Activated T-helper 1 cell treated with anti-CD3 and anti-CD28 coated beads, Interleukin-12 subunit alpha, Interleukin-12 subunit beta, Interleukin-2, Interleukin-4 antibody, amounts not matched to agents 30 ng/mL and 10 ng/mL and 1 ng/mL, durations not matched to agents 14 hours and 24 hours and 36 hours (primary cell): ENCODE measurements around the gene LIN37. TPM values are rescaled to one million over a fixed set of nuclear protein-coding genes. Genes with fewer than 3 reads are reported as not detected.
A peak's percentile ranks its signal among the peaks of the same experiment; 100 is the strongest.

Experiments
- DNase-seq: peaks from one replicate; pipeline ENCODE4 v3.0.0; 2021; ENCODE audit warnings: low spot score
- H3K27ac Mint-ChIP-seq: one replicate; pipeline ENCODE4 v1.8.0; 2021; ENCODE audit warnings: mild to moderate bottlenecking, mixed read lengths
- H3K27me3 Mint-ChIP-seq: one replicate; pipeline ENCODE4 v1.8.0; 2022; ENCODE audit warnings: mild to moderate bottlenecking, moderate library complexity, mixed read lengths; ENCODE audit not compliant: insufficient read depth
- H3K36me3 Mint-ChIP-seq: one replicate; pipeline ENCODE4 v1.8.0; 2021; ENCODE audit warnings: low read depth, mixed read lengths
- H3K4me1 Mint-ChIP-seq: one replicate; pipeline ENCODE4 v1.8.0; 2021; ENCODE audit warnings: low read depth, mixed read lengths
- H3K4me3 Mint-ChIP-seq: one replicate; pipeline ENCODE4 v1.8.0; 2021; ENCODE audit warnings: mild to moderate bottlenecking, moderate library complexity, mixed read lengths
- H3K9me3 Mint-ChIP-seq: one replicate; pipeline ENCODE4 v1.8.0; 2021; ENCODE audit warnings: mixed read lengths
- intact Hi-C: fragments of 100-400 bp; cut with micrococcal nuclease; formaldehyde crosslinking; loops from one replicate; pipeline ENCODE4 v1.15.1; 2024
- total RNA-seq: library from RNA; stranded (reverse); gene quantifications from 2 replicates; pipeline ENCODE4 v1.2.3, GENCODE V29; 2022

The LIN37 gene
- total RNA-seq, 1 donor from 2014 or later, result 9.3 TPM

DNA sequence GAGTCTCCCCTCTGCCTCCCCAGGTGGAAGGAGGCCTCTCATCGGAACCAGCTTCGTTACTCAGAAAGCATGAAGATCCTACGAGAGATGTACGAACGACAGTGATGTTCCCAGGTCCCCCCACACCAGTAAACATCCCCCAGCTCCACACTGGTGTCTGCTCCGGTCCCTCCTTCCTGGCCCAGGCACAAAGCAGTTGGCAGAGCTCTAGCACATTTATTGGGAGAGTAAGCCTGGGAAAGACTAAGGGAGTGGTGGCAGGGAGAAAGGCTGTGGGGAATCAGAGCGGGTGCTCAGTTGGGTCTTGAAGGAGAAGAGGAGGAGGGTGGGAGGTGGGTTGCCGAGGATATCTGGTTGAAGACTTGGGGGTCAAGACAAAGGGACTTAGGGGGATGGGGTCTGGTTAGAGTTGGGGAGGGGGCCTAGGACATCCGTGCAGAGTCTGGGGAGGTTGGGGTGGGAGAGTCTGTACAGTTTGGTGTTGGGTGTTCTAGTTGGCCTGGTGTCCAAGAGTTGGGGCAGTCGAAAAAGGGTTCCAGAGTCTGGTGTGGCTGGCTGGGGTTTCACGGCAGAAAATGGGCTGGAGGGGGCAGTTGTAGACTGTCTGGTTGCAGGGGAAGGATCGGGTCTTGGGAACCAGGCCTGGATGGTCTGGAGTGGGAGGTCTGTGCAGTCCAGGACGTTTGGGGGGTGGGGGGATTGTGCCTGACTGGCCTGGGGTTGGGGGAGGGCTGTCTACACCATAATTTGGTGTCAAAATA, 6.2 kb downstream of the LIN37 start:
- Mint-ChIP-seq H3K27ac (no peak overlapping the region), H3K9me3 (no peaks in the 10 kb centered on the region), H3K36me3 (peaks cover 16% of the 10 kb centered on the region), H3K4me3 (peak overlapping the region; percentile 11), H3K4me1 (peaks cover 37% of the 10 kb centered on the region), H3K27me3 (no peaks in the 10 kb centered on the region)
- intact Hi-C loops, result loop anchor here (5.0 kb wide), 1 partner anchor 207 kb away; the partner anchor contains the start of gene TMEM147
- DNase-seq, result no peak

- Mint-ChIP-seq H3K36me3 (peaks cover 19% of the 10 kb centered on the region), H3K4me1 (peaks cover 33% of the 10 kb centered on the region), H3K27me3 (no peaks in the 10 kb centered on the region), H3K9me3 (no peaks in the 10 kb centered on the region), H3K27ac (no peak overlapping the region), H3K4me3 (peak overlapping the region; percentile 63)
- intact Hi-C loops, result loop anchor here (5.0 kb wide), 1 partner anchor 208 kb away; the partner anchor contains the start of gene TMEM147
- no peak for DNase-seq
Measured at GRCh38 chr19:35755131-35755549, 6.8 kb downstream of the LIN37 start.

DNA sequence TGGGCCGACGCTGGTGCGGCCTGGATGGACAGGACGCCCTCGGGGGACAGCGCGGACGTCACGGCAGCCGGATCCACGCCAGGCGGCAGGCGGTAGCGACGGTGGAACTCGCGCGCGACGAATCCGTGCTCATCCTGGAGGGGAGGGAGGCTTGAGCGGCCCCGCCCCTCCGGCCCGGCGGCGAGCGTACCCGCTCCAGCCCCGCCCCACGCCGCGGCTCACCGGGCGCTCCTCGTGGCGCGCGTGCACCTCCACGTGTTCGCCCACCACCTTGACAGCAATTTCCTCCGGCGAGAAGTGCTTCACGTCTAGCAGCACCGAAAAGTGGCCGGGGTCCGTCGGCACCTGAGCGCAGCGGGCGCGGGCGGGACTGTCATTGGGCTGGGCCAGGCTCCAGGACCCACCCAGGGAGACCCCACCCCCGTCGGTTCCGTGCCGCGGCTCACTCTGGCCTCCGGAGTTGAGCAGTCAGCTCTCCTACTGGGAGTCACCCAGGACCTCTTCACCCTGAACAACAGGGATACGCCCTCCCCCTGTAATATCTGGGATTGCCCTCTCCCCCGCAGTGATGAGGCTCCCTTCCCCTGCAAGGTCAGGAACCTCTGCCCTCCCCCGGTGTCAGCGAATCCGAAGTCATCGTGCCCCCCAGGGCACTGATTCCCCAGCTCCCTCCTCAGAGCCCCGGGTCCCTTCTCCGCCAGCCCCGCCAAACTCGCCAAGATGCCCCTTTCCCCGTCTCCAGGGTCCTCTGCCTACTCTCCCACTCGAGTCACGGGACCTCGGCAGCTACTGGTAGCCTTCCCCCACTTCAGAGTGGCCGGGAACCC, 7.4 kb downstream of the LIN37 start:
- DNase-seq, result peak; percentile 44
- intact Hi-C loops, result loop anchor here (5.0 kb wide), 1 partner anchor 208 kb away; the partner anchor contains the start of gene TMEM147
- Mint-ChIP-seq H3K4me1 (peaks cover 29% of the 10 kb centered on the region), H3K36me3 (peaks cover 19% of the 10 kb centered on the region), H3K9me3 (no peaks in the 10 kb centered on the region), H3K27me3 (no peaks in the 10 kb centered on the region), H3K27ac (no peak overlapping the region), H3K4me3 (peak overlapping the region; percentile 63)

DNA sequence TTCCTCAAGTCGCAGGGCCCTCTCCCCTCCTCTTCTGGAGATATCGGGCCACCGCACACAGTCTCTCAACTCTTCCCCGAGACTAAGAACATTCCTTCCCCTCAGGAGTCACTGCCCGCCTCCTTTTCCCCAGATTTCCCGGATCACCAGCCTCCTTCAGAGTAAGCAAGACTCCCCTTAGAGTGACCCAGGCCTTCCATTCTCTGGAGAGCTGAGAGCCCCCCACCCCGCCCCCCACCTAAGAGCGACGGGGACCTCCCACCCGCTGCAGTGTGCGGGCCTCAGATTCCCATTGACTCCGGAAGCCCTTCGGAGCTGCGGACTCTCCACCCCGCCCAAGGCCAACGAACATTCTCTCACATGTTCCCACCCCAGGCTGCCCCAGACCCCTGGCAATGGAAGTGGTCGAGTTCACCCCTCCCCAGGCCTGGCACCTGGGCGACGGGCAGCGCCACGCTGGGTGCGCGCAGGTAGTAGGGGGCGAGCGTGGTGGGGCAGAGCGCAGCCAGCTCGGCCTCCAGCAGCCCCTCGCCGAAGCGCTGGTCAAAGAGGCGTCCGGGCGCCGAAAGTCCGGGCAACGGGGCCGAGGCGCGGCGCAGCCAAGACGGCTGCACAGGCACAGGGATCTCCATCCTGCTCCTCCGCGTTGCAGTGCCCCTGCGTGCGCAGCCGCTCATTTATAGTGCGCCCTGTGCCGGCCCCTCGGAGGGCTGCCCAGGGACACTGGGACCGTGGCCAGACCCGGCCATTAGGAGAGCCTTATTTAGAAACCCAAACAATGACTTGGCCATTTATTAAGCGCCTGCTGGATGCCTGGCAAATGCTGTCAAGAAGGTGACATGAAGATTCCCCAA, 8.2 kb downstream of the LIN37 start, which contains the start of gene HSPB6:
TSS of gene HSPB6 (minus strand) at position 653 of the 854 bp plus-strand sequence. CDS start at position 632, 21 bp downstream.
- intact Hi-C loops, result loop anchor here (5.0 kb wide), 1 partner anchor 209 kb away; the partner anchor contains the start of gene TMEM147
- peak within 1 kb of the TSS; percentile 89 for H3K4me3 Mint-ChIP-seq
- peaks cover 19% of the 10 kb centered on the region for H3K36me3 Mint-ChIP-seq
- DNase-seq, result no peak
- H3K27ac Mint-ChIP-seq, result peak within 1 kb of the TSS; percentile 90
- no peaks in the 10 kb centered on the region for H3K27me3 Mint-ChIP-seq
- H3K4me1 Mint-ChIP-seq, result peaks cover 29% of the 10 kb centered on the region
- no peaks in the 10 kb centered on the region for H3K9me3 Mint-ChIP-seq

DNA sequence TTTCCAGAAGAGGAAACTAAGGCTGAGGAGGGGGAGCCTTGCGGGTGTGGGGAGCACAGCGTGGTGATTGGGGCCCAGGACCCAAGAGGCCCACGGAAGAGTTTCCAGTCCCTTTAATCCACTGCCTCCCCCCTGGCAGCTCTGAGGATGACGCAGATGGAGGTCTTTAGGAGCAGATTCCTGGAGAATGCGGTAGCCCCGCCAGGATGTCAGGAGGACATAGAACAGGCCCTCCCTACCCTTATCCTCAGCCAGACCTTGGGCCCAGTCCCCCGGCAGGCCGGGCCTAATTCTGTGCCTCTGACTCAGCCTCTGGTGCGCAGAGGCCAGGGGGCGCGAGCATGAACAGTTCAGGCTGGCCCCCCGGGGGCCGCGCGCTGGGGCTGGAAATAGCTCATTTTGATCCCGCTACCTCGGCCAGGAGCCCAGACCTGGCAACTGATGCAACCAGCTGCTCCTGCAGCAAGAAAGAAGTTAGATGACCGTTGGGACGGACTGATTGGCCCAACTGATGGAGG, 8.9 kb downstream of the LIN37 start:
- intact Hi-C loops, result loop anchor here (5.0 kb wide), 1 partner anchor 210 kb away; the partner anchor contains the start of gene TMEM147
- Mint-ChIP-seq H3K27ac (peak overlapping the region; percentile 90), H3K27me3 (no peaks in the 10 kb centered on the region), H3K9me3 (no peaks in the 10 kb centered on the region), H3K4me3 (peak overlapping the region; percentile 89), H3K36me3 (peaks cover 24% of the 10 kb centered on the region), H3K4me1 (peaks cover 29% of the 10 kb centered on the region)
- DNase-seq, result no peak

DNA sequence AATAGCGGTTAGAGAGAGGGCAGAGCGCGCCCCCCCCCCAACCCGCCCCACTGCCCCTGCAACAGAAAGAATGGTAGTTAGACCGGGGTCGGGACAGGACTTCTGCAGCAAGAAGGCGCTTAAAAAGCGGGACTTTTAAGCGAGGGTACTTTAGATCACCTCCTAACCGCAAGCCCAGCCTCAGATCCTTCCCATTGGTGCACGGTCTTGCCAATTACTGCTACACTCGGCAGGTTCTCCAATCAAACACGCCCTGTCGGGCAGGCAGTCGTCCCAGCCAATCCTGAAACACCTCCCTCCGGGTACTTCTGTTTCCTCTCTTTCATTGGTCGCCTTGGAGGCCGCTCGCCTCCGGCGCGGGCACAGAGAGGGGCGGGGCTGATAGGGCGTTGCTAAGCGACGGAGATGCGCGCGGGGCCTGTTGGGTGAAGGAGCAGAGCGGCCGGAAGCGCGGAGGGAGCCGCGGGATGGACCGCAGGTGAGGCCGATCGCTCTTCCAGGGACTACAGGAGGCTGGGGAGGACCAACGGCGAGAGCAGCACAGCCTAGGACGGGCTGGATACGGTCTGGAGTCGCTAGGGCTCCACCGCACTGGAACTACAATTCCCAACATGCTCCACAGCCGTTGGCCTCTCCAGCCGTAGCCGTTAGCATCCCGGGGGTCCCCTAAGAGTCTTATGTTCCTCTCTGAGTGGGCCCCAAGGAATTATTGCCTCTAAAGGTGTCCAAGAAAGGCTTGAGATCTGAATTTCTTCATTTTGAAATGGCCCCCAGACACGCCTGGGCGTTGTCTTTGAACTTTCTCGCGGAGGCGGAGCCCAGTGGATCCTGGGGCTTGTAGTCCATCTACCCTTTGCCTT, 9.6 kb downstream of the LIN37 start, which contains the start of gene PROSER3:
TSS of gene PROSER3 (plus strand) at position 428 of the 860 bp plus-strand sequence. CDS start at position 468, 40 bp downstream.
- Mint-ChIP-seq H3K4me1 (peaks cover 29% of the 10 kb centered on the region), H3K4me3 (peak within 1 kb of the TSS; percentile 89), H3K27me3 (no peaks in the 10 kb centered on the region), H3K9me3 (no peaks in the 10 kb centered on the region), H3K27ac (peak within 1 kb of the TSS; percentile 90), H3K36me3 (peaks cover 24% of the 10 kb centered on the region)
- intact Hi-C loops, result loop anchor here (1.0 to 5.0 kb wide), 8 partner anchors 10 to 211 kb away; partner anchors contain the start of genes ARHGAP33, COX6B1, LIN37 and TMEM147
- peak; percentile 99 for DNase-seq

DNA sequence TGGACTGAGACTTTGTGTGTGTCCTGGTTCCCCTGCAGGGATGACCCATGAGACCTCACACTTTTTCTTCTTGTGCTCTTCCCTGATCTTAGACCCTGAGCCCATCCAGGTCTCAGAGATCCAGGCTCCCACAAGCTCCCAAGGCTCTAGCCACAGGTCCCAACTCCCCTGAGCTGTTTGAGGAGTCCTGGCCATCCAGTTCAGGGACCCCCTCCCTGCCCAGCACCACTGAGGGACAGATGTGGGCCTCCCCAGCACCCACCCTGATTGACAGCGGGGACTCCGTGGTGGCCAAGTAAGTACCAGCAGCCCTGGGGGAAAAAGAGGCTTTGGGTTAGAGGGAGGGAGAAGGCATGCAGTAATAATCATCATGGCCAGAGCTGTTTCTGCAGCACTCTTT, 11.3 kb downstream of the LIN37 start:
- Mint-ChIP-seq H3K4me1 (peaks cover 28% of the 10 kb centered on the region), H3K27me3 (no peaks in the 10 kb centered on the region), H3K36me3 (peaks cover 18% of the 10 kb centered on the region), H3K9me3 (no peaks in the 10 kb centered on the region), H3K4me3 (peak overlapping the region; percentile 89), H3K27ac (peak overlapping the region; percentile 63)
- intact Hi-C loops, result loop anchor here (2.0 to 5.0 kb wide), 2 partner anchors 57 to 212 kb away; partner anchors contain the start of gene TMEM147
- DNase-seq, result no peak

DNA sequence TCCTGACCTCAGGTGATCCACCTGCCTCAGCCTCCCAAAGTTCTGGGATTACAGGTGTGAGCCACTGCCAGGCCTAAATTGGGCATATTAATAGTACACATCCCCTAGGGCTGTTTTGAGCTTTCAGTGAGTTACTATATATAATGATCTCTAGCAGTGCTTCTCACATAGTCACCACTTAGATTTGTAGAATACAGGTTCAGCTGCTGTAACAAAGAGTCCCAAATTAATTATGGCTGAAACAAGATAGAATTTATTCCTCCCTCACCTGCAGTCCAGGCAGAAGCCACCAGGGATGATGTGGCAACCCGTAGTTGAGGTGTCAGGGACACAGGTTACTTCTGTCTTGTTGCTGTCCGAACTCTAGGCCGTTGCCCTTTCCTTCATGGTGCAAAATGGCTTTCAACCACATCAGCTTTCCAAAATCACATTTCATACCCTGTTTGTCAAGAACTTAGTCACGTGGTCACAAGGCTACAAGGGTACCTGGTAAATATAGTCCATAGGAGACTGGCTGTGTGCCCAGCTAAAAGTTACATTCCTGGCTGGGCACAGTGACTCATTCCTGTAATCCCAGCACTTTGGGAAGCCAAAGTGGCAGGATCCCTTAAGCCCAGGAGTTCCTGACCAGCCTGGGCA, 12.5 kb downstream of the LIN37 start:
- no peaks in the 10 kb centered on the region for H3K27me3 Mint-ChIP-seq
- H3K9me3 Mint-ChIP-seq, result no peaks in the 10 kb centered on the region
- peaks cover 23% of the 10 kb centered on the region for H3K4me1 Mint-ChIP-seq

DNA sequence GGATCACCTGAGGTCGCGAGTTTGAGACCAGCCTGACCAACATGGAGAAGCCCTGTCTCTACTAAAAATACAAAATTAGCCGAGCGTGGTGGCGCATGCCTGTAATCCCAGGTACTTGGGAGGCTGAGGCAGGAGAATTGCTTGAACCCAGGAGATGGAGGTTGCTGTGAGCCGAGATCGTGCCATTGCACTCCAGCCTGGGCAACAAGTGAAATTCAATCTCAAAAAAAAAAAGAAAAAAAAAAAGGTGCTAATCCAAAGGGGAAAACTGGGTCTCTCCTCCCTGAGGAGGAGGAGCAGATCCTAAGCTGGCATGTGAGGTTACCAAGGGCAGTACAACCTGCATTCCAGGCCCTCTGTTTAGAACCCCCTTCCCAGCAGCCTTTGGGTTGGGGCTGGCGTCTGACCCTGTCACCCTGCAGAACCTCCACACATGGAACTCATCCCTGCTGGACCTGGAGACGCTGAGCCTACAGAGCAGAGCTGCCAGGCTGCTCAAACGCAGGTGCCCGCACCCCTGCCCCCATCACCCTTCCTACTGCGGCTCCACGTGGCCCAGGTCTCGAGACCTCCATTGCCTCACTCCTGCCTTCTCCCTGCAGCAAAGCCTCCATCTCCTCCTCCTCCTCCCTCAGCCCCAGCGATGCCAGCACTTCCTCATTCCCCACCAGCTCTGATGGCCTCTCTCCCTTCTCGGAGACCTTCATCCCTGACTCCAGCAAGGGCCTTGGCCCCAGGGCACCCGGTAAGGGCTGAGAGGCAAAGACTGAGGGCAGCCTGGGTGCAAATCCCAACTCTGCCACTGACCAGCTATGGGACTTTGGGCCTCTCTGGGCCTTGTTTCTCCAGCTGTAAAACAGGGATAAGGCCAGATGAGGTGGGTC, 16.3 kb downstream of the LIN37 start:
- H3K27ac Mint-ChIP-seq, result no peak overlapping the region
- no peaks in the 10 kb centered on the region for H3K27me3 Mint-ChIP-seq
- no peak overlapping the region for H3K4me3 Mint-ChIP-seq
- intact Hi-C loops, result no loop called here
- no peaks in the 10 kb centered on the region for H3K9me3 Mint-ChIP-seq
- peaks cover 24% of the 10 kb centered on the region for H3K36me3 Mint-ChIP-seq
- DNase-seq, result no peak
- H3K4me1 Mint-ChIP-seq, result peaks cover under 1% of the 10 kb centered on the region

More for the DNA sequence above, 12.5 kb downstream of the LIN37 start:
- intact Hi-C loops, result no loop called here
- peaks cover 16% of the 10 kb centered on the region for H3K36me3 Mint-ChIP-seq
- H3K4me3 Mint-ChIP-seq, result no peak overlapping the region
- no peak for DNase-seq
- no peak overlapping the region for H3K27ac Mint-ChIP-seq

DNA sequence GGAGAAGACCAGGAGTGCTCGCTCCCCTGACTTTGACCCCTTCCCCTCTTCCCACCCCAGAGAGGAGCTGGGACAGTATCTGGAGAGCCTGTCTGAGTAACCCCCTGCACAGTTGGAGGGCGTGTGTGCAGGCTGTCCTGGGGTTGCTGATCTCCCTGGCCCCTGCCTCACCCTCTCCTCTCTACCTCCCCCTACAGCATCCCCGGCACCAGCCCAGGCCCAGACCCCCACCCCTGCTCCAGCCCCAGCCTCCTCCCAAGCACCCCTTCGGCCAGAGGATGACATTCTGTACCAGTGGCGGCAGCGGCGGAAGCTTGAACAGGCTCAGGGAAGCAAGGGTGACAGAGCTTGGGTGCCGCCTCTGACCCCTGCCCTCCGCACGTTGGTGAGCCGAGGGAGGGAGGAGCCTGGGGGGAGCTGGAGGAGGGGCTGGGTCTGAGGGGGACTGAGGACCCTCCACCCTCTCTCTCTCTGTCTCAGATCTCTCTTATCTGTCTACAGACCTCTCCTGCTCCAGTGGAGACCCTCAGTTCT, 18.3 kb downstream of the LIN37 start:
- Mint-ChIP-seq H3K27ac (no peak overlapping the region), H3K9me3 (no peaks in the 10 kb centered on the region), H3K4me3 (no peak overlapping the region), H3K36me3 (peaks cover 22% of the 10 kb centered on the region), H3K4me1 (no peaks in the 10 kb centered on the region), H3K27me3 (no peaks in the 10 kb centered on the region)
- intact Hi-C loops, result no loop called here
- DNase-seq, result no peak
